Activated naive CD8-positive, alpha-beta T cell treated with anti-CD3 and anti-CD28 coated beads, Interleukin-2, amount 10 ng/mL, durations not matched to agents 7 days and 5 days (primary cell): Measurements from ENCODE around the gene SEMG2. TPM values are rescaled to one million over a fixed set of nuclear protein-coding genes. Genes with fewer than 3 reads are reported as not detected.

ENCODE experiments used
- total RNA-seq, 2 experiments: library from RNA; stranded (reverse); gene quantifications; one replicate each; pipeline ENCODE4 v1.2.3, GENCODE V29; 2021

The SEMG2 gene
- total RNA-seq, 2 experiments from 2014 or later, result not detected

Other genes with a start within 250 kb of the SEMG2 start
- gene KCNS1, start 120.2 kb upstream of the SEMG2 start, total RNA-seq, result under 1 TPM; 0.08 to 0.11 TPM
- gene WFDC5, start 106.2 kb upstream of the SEMG2 start, total RNA-seq, result not detected
- not detected for gene WFDC12, start 96.9 kb upstream of the SEMG2 start, total RNA-seq
- gene PI3, start 46.5 kb upstream of the SEMG2 start, total RNA-seq, result not detected
- gene SEMG1, start 14.3 kb upstream of the SEMG2 start, total RNA-seq, result not detected
- not detected for gene SLPI, start 33.2 kb downstream of the SEMG2 start, total RNA-seq
- gene RBPJL, start 85.5 kb downstream of the SEMG2 start, total RNA-seq, result not detected
- gene MATN4, start 86.9 kb downstream of the SEMG2 start, total RNA-seq, result under 1 TPM; 0.14 to 0.30 TPM
- gene SDC4, start 127.1 kb downstream of the SEMG2 start, total RNA-seq, result 1 to 10 TPM; 7.0 to 7.1 TPM
- 10 to 100 TPM; 34.9 to 38.6 TPM for gene SYS1, start 141.8 kb downstream of the SEMG2 start, total RNA-seq
- not detected for gene TP53TG5, start 157.0 kb downstream of the SEMG2 start, total RNA-seq
- gene DBNDD2, start 186.9 kb downstream of the SEMG2 start, total RNA-seq, result 10 to 100 TPM; 21.1 TPM
- gene PIGT, start 194.8 kb downstream of the SEMG2 start, total RNA-seq, result 10 to 100 TPM; 64.9 to 72.7 TPM
- not detected for gene WFDC2, start 248.4 kb downstream of the SEMG2 start, total RNA-seq